ENCODE results near the gene CAVIN1. TPM values are rescaled to one million over a fixed set of nuclear protein-coding genes. Genes with fewer than 3 reads are reported as not detected.

CAVIN1 gene
- total and polyA plus RNA-seq, 2 donors (not counting 3 experiments of a cell fraction or from before 2014, with no cell fraction given), result 303 to 663 TPM

- no peak overlapping the region for H2AFZ ChIP-seq (ENCODE audit: low read depth, low read length)
- no peaks in the 10 kb centered on the region for H3K9me1 ChIP-seq (replicated peaks; ENCODE audit: control insufficient read depth, extremely low read depth, insufficient read depth, low read length)
- H4K20me1 ChIP-seq (replicated peaks; ENCODE audit: control insufficient read depth, extremely low read depth, insufficient read depth, low read length), result no peaks in the 10 kb centered on the region
- H3K9me3 ChIP-seq (replicated peaks; ENCODE audit: control insufficient read depth, insufficient read depth, low read length), result no peaks in the 10 kb centered on the region
- no peak overlapping the region for H3K27ac ChIP-seq (ENCODE audit: insufficient read depth, low read depth, low read length)
- no peaks in the 10 kb centered on the region for H3K79me2 ChIP-seq (ENCODE audit: control insufficient read depth, insufficient read depth, low read length)
- POLR2A ChIA-PET, result interaction anchor here (1.0 kb wide), 1 partner anchor 12 kb away, joined by 5 read pairs; no protein-coding TSS in a partner anchor
- no peaks in the 10 kb centered on the region for H3K4me1 ChIP-seq (ENCODE audit: control insufficient read depth, extremely low read depth, insufficient read depth, low read length)
- H3K4me3 ChIP-seq (replicated peaks in 1 of 3; ENCODE audit: insufficient read depth in 1 of 3, low read depth in 1 of 3, low read length in 3 of 3), result no peak overlapping the region
- no TSS peak for BruUV-seq (replicated peaks)
- H3K4me2 ChIP-seq (ENCODE audit: insufficient read depth, low read length), result no peak overlapping the region
- TF ChIP-seq POLR2AphosphoS5 (IDR thresholded peaks at IDR 0.05; ENCODE audit: insufficient read depth, low read depth, low read length), result no peak
- no peak for TF ChIP-seq EZH2 (IDR thresholded peaks at IDR 0.05; ENCODE audit: borderline replicate concordance, low read depth, low read length, severe bottlenecking)
- TF ChIP-seq GATA2 (IDR thresholded peaks at IDR 0.05; ENCODE audit: insufficient read depth, insufficient read length, low read depth, low read length), result no peak
- TF ChIP-seq POLR2A (IDR thresholded peaks at IDR 0.05; ENCODE audit: low read depth, low read length), result no peak
- TF ChIP-seq MAX (IDR thresholded peaks at IDR 0.05; ENCODE audit: insufficient read depth, insufficient read length), result no peak
- TF ChIP-seq JUN (IDR thresholded peaks at IDR 0.05; ENCODE audit: borderline replicate concordance, insufficient read depth, insufficient read length, low read depth), result no peak
- no peak for TF ChIP-seq FOS (IDR thresholded peaks at IDR 0.05; ENCODE audit: borderline replicate concordance, insufficient read depth, low read length)
- no peak for TF ChIP-seq CTCF (IDR thresholded peaks at IDR 0.05; ENCODE audit: extremely low read depth in 1 of 2, insufficient read depth in 1 of 2, low read depth in 1 of 2, low read length in 2 of 2)
- TF ChIP-seq MYC (IDR thresholded peaks at IDR 0.05; ENCODE audit: low read depth, low read length), result no peak
- CTCF ChIA-PET, result interaction anchor here (1.4 to 3.6 kb wide), 6 partner anchors 9 to 97 kb away, joined by 3 to 23 read pairs (median 8); no protein-coding TSS in a partner anchor
- no peaks in the 10 kb centered on the region for H3K36me3 ChIP-seq (ENCODE audit: control insufficient read depth in 2 of 2, extremely low read depth in 1 of 2, insufficient read depth in 2 of 2, low read length in 2 of 2)
- intact Hi-C loops (cut with micrococcal nuclease) (no loop called here), dilution Hi-C loops (cut with MboI; ENCODE audit: extremely low pct_ligation_motif_present, low sequenced_read_pairs) (no loop called here)
- H3K27me3 ChIP-seq (ENCODE audit: control insufficient read depth in 2 of 2, insufficient read depth in 2 of 2, low read length in 2 of 2), result no peaks in the 10 kb centered on the region
- no peak for FAIRE-seq
- no peak for DNase-seq (ENCODE audit: low read depth, low spot score)
- no peak overlapping the region for H3K9ac ChIP-seq (replicated peaks; ENCODE audit: extremely low read depth, insufficient read depth, low read length)
These were observed 6.8 kb upstream of the CAVIN1 start for GRCh38 chr17:42429726-42430447.

Measured in endothelial cell of umbilical vein (primary cell).